Measurements from ENCODE around the gene KNSTRN. TPM values are rescaled to one million over a fixed set of nuclear protein-coding genes. Genes with fewer than 3 reads are reported as not detected.

Gene KNSTRN
- total and polyA plus RNA-seq, 2 of the 8 experiments (the other 6 are each of a cell fraction or from before 2014, with no cell fraction given): 25.1 to 79.4 TPM

DNA sequence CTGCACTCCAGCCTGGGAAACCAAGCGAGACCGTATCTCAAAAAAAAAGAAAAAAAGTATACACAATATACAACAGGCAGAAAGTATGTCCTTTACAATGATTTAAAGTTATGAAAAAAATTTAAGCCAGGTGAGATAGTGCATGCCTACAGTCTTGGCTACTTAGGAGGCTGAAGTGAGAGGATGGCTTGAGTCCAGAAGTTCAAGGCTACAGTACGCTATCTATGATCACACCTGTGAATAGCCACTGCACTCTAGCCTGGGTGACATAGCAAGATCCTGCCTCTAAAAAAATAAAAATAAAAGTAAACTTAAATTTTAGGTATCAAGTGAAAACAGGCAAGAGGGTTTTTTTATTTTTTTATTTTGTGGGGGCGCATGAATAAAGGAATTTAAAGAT, 3.1 kb upstream of the KNSTRN start:
- ChIA-PET CTCF (ENCODE audit: partially characterized antibody) (interaction anchor here (1.1 to 5.1 kb wide), 5 partner anchors 10 to 41 kb away, joined by 4 to 49 read pairs (median 6); no protein-coding TSS in a partner anchor), POLR2A (ENCODE audit: partially characterized antibody) (interaction anchor here (1.1 kb wide), 1 partner anchor 10 kb away, joined by 4 read pairs; no protein-coding TSS in a partner anchor)
- H3K4me3 ChIP-seq (ENCODE audit: extremely low read depth in 1 of 4, insufficient read depth in 2 of 4, low read depth in 3 of 4, low read length in 4 of 4): no peak overlapping the region
- no peak overlapping the region for H3K14ac ChIP-seq (ENCODE audit: insufficient read length)
- peaks cover 0 to 11% of the 10 kb centered on the region in 2 experiments; a peak in 2 of 4 replicates for H3K79me2 ChIP-seq (ENCODE audit: control insufficient read depth in 1 of 2, insufficient read depth in 2 of 2, low read length in 2 of 2)
- no peak overlapping the region for H3K9ac ChIP-seq (replicated peaks in 1 of 4; ENCODE audit: extremely low read depth in 1 of 4, low read depth in 3 of 4, low read length in 3 of 4)
- FAIRE-seq: no peak
- no peak overlapping the region for H4K8ac ChIP-seq (ENCODE audit: extremely low read depth, insufficient read depth, low read length)
- H4K20me1 ChIP-seq (replicated peaks in 1 of 2; ENCODE audit: control insufficient read depth in 1 of 2, insufficient read depth in 2 of 2, low read length in 2 of 2): no peaks in the 10 kb centered on the region
- no peaks in the 10 kb centered on the region for H3K9me3 ChIP-seq (ENCODE audit: insufficient read depth in 2 of 2, low read depth in 1 of 2, low read length in 1 of 2)
- no peak overlapping the region for H4K5ac ChIP-seq (ENCODE audit: insufficient read length, low read depth, low read length)
- H4K91ac ChIP-seq (replicated peaks; ENCODE audit: insufficient read length, low read length): no peak overlapping the region
- no peak overlapping the region for H2BK12ac ChIP-seq (ENCODE audit: low read depth, low read length)
- no peak overlapping the region for H2AFZ ChIP-seq (ENCODE audit: low read length)
- no peak overlapping the region for H2BK20ac ChIP-seq (ENCODE audit: low read length)
- no peak for DNase-seq (ENCODE audit: low read depth in 1 of 2, low spot score in 2 of 2)
- peaks cover 6% of the 10 kb centered on the region; the same call in 1 of the 2 replicates for H3K23me2 ChIP-seq (ENCODE audit: low read depth, low read length)
- H3K23ac ChIP-seq (ENCODE audit: insufficient read length): no peak overlapping the region
- peaks cover 6% of the 10 kb centered on the region for H3K79me1 ChIP-seq (ENCODE audit: low read depth, low read length)
- no peak overlapping the region for H2BK5ac ChIP-seq (ENCODE audit: low read depth, low read length)
- H3K18ac ChIP-seq (ENCODE audit: extremely low read depth, low read length): no peak overlapping the region
- WGBS, 2 experiments (ENCODE audit: extremely low coverage in 1 of 2, insufficient coverage in 1 of 2, insufficient read length in 1 of 2, insufficient replicate concordance in 2 of 2, low coverage in 1 of 2, low lambda C conversion rate in 2 of 2, missing lambda C conversion rate in 1 of 2): 100% methylated on average over 4 of the region's 4 CpGs; no CpG with 5 or more reads in 1 of the 2 experiments
- H2AK5ac ChIP-seq (ENCODE audit: low read depth, low read length): no peak overlapping the region
- no peak overlapping the region for H2BK120ac ChIP-seq (replicated peaks; ENCODE audit: low read depth, low read length)
- H3K36me3 ChIP-seq (ENCODE audit: control insufficient read depth in 2 of 4, insufficient read depth in 4 of 4, low read length in 3 of 4): no peaks in the 10 kb centered on the region
- H3K27ac ChIP-seq (ENCODE audit: low read depth, low read length): no peak overlapping the region
- peaks cover 2 to 8% (median 4%) of the 10 kb centered on the region in 4 experiments; a peak in 4 of 7 replicates for H3K4me1 ChIP-seq (replicated peaks in 1 of 4; ENCODE audit: control insufficient read depth in 3 of 4, insufficient read depth in 4 of 4, low read length in 3 of 4)
- H3K4me2 ChIP-seq (ENCODE audit: insufficient read depth in 1 of 2, low read depth in 2 of 2, low read length in 2 of 2): no peak overlapping the region
- H2BK15ac ChIP-seq (ENCODE audit: low read length): no peak overlapping the region
- H3K56ac ChIP-seq (replicated peaks; ENCODE audit: insufficient read length, low read depth, low read length): no peak overlapping the region
- H3K4ac ChIP-seq (replicated peaks; ENCODE audit: insufficient read length, low read depth, low read length): no peak overlapping the region
- no peaks in the 10 kb centered on the region for H3K27me3 ChIP-seq (replicated peaks in 1 of 4; ENCODE audit: control insufficient read depth in 3 of 4, extremely low read depth in 1 of 4, insufficient read depth in 3 of 4, low read length in 3 of 4)
- TF ChIP-seq SIN3A (conservative IDR thresholded peaks at IDR 0.05 in 1 of 2, IDR thresholded peaks at IDR 0.05 in 1 of 2; ENCODE audit: low read depth in 1 of 2, low read length in 2 of 2) (no peak), ASH2L (IDR thresholded peaks at IDR 0.05; ENCODE audit: low read length) (no peak), BCL11A (IDR thresholded peaks at IDR 0.05; ENCODE audit: low read depth in 2 of 2, low read length in 2 of 2) (no peak), FOSL1 (IDR thresholded peaks at IDR 0.05; ENCODE audit: insufficient read depth, low read depth, low read length) (no peak), CHD1 (IDR thresholded peaks at IDR 0.05; ENCODE audit: low read depth, low read length) (no peak), EZH2 (IDR thresholded peaks at IDR 0.05; ENCODE audit: low read depth, low read length, severe bottlenecking) (no peak), TAF7 (optimal IDR thresholded peaks at IDR 0.05; ENCODE audit: borderline replicate concordance, low read depth, low read length) (no peak), BACH1 (IDR thresholded peaks at IDR 0.05; ENCODE audit: low read length) (no peak), TEAD4 (IDR thresholded peaks at IDR 0.05; ENCODE audit: low read depth, low read length) (no peak)
- TF ChIP-seq, protein P1, sequence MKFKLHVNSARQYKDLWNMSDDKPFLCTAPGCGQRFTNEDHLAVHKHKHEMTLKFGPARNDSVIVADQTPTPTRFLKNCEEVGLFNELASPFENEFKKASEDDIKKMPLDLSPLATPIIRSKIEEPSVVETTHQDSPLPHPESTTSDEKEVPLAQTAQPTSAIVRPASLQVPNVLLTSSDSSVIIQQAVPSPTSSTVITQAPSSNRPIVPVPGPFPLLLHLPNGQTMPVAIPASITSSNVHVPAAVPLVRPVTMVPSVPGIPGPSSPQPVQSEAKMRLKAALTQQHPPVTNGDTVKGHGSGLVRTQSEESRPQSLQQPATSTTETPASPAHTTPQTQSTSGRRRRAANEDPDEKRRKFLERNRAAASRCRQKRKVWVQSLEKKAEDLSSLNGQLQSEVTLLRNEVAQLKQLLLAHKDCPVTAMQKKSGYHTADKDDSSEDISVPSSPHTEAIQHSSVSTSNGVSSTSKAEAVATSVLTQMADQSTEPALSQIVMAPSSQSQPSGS (IDR thresholded peaks at IDR 0.05; ENCODE audit: low read length): no peak

Measured in H1 (cell line).